ENCODE data around the gene CLCN7.

CLCN7 gene

GRCh38 chr16:1398351-1398750 is 76.5 kb downstream of the CLCN7 start:
- DNase-seq: no peak

GRCh38 chr16:1397779-1398178 is 77.0 kb downstream of the CLCN7 start:
- no peak for DNase-seq

- DNase-seq: no peak
Observed at GRCh38 chr16:1395444-1396031, 79.3 kb downstream of the CLCN7 start.
